GM23248 (cell line): ENCODE data around the gene VIPR2.

Experiments
- EZH2 ChIP-seq: fragments of 200-600 bp; sonication (generic); IDR thresholded peaks from 2 replicates; pipeline ENCODE4 v1.6.1; 2018; ENCODE audit warnings: antibody characterized with exemption, mild to moderate bottlenecking; ENCODE audit not compliant: insufficient read depth, poor library complexity, severe bottlenecking
- EZH2phosphoT487 ChIP-seq: fragments of 200-600 bp; sonication (generic); IDR thresholded peaks from 2 replicates; pipeline ENCODE4 v1.6.1; 2018; ENCODE audit warnings: antibody characterized with exemption, moderate library complexity, mild to moderate bottlenecking, low read depth; ENCODE audit not compliant: insufficient read depth

DNA sequence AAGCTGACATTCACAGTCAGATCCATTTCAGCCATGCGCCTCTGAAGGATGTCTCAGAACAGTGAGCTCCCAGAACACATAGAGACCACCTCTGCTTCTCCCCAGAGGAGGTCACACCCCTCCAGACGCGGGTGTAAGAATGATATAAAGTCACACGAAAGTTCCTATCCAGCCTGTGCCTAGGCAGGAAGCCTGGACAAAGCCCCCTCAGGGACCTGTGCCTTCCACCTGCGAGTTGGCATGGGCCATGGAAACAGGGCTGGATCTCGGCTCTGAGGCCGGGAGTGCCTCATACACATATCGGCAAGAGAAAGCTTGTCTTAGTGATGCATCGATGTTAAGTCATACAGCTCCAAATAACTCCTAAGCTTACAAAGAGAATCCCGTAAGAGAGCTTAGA lies 5.0 kb downstream of the VIPR2 start:
- TF ChIP-seq EZH2 (no peak), EZH2phosphoT487 (no peak)
